ENCODE results near the gene ARHGEF10L.

Gene ARHGEF10L

GRCh38 chr1:17711941-17712340, 172.4 kb downstream of the ARHGEF10L start:
- no peak for DNase-seq (ENCODE audit: low read depth)

- DNase-seq (ENCODE audit: low read depth), result no peak
These were observed 174.5 kb downstream of the ARHGEF10L start for GRCh38 chr1:17713993-17714392.

- DNase-seq (ENCODE audit: low read depth), result peak; percentile 8
These were observed 178.4 kb downstream of the ARHGEF10L start for GRCh38 chr1:17717594-17718535.

- peak; percentile 43 for DNase-seq (ENCODE audit: low read depth)
These were observed 180.4 kb downstream of the ARHGEF10L start for GRCh38 chr1:17719874-17720273.

- DNase-seq (ENCODE audit: low read depth), result no peak
These were observed 181.9 kb downstream of the ARHGEF10L start for GRCh38 chr1:17721444-17721843.

GRCh38 chr1:17723684-17724083, 184.2 kb downstream of the ARHGEF10L start:
- DNase-seq (ENCODE audit: low read depth), result no peak

GRCh38 chr1:17724150-17724549, 184.7 kb downstream of the ARHGEF10L start:
- no peak for DNase-seq (ENCODE audit: low read depth)

GRCh38 chr1:17725084-17725719, 185.7 kb downstream of the ARHGEF10L start:
- no peak for DNase-seq (ENCODE audit: low read depth)

- no peak for DNase-seq (ENCODE audit: low read depth)
These were observed 186.5 kb downstream of the ARHGEF10L start for GRCh38 chr1:17725811-17726582.

- DNase-seq (ENCODE audit: low read depth), result no peak
These were observed 188.7 kb downstream of the ARHGEF10L start for GRCh38 chr1:17728123-17728712.

- DNase-seq (ENCODE audit: low read depth), result no peak
These were observed 189.8 kb downstream of the ARHGEF10L start for GRCh38 chr1:17729248-17729647.

- no peak for DNase-seq (ENCODE audit: low read depth)
These were observed 190.4 kb downstream of the ARHGEF10L start for GRCh38 chr1:17729909-17730308.

- peak; percentile 10 for DNase-seq (ENCODE audit: low read depth)
These were observed 192.0 kb downstream of the ARHGEF10L start for GRCh38 chr1:17731460-17731859.

- DNase-seq (ENCODE audit: low read depth), result peak; percentile 58
These were observed 193.0 kb downstream of the ARHGEF10L start for GRCh38 chr1:17732475-17732874.

GRCh38 chr1:17733661-17734060, 194.2 kb downstream of the ARHGEF10L start:
- no peak for DNase-seq (ENCODE audit: low read depth)

GRCh38 chr1:17734609-17735008, 195.1 kb downstream of the ARHGEF10L start:
- no peak for DNase-seq (ENCODE audit: low read depth)

GRCh38 chr1:17735348-17735747, 195.8 kb downstream of the ARHGEF10L start:
- no peak for DNase-seq (ENCODE audit: low read depth)

GRCh38 chr1:17735793-17736192, 196.3 kb downstream of the ARHGEF10L start:
- no peak for DNase-seq (ENCODE audit: low read depth)

GRCh38 chr1:17736625-17737024, 197.1 kb downstream of the ARHGEF10L start:
- no peak for DNase-seq (ENCODE audit: low read depth)

- no peak for DNase-seq (ENCODE audit: low read depth)
These were observed 199.6 kb downstream of the ARHGEF10L start for GRCh38 chr1:17739050-17739449.

GRCh38 chr1:17741052-17741451, 201.6 kb downstream of the ARHGEF10L start:
- no peak for DNase-seq (ENCODE audit: low read depth)

- peak; percentile 28 for DNase-seq (ENCODE audit: low read depth)
These were observed 203.1 kb downstream of the ARHGEF10L start for GRCh38 chr1:17742583-17742982.

Data from EH (cell line).